SK-N-SH treated with all-trans-retinoic acid at 6 μM for 48 hours (cell line): Measurements from ENCODE around the gene TSPAN1.
A peak's percentile ranks its signal among the peaks of the same experiment; 100 is the strongest.

ENCODE experiments used
- ATAC-seq: fragments of 200-7000 bp; cut with Tn5 transposase; 3 replicates; pipeline ENCODE4 v1.9.1; 2020; ENCODE audit warnings: mild to moderate bottlenecking, moderate library complexity
- ARNTL ChIP-seq: fragments of 450-650 bp; formaldehyde crosslinking; IDR thresholded peaks from 2 replicates; pipeline ENCODE4 v1.5.0; 2020; ENCODE audit warnings: low read depth, mild to moderate bottlenecking, moderate library complexity, borderline replicate concordance
- CREB5 ChIP-seq: fragments of 250-450 bp; sonication (Bioruptor Pico); IDR thresholded peaks from 2 replicates; pipeline ENCODE4 v1.5.1; 2020; ENCODE audit warnings: low read depth, mild to moderate bottlenecking, moderate library complexity
- CSDC2 ChIP-seq: fragments of 250-450 bp; sonication (Bioruptor Pico); IDR thresholded peaks from 2 replicates; pipeline ENCODE4 v1.5.0; 2020; ENCODE audit warnings: mild to moderate bottlenecking, moderate library complexity
- CSRNP3 ChIP-seq: fragments of 250-450 bp; sonication (Bioruptor Pico); IDR thresholded peaks from 2 replicates; pipeline ENCODE4 v1.5.1; 2021; ENCODE audit warnings: mild to moderate bottlenecking, moderate library complexity
- ESRRG ChIP-seq: fragments of 250-450 bp; sonication (Bioruptor Pico); IDR thresholded peaks from 2 replicates; pipeline ENCODE4 v1.6.1; 2021; ENCODE audit warnings: mild to moderate bottlenecking
- ISL1 ChIP-seq: fragments of 250-450 bp; sonication (Bioruptor Pico); IDR thresholded peaks from 2 replicates; pipeline ENCODE4 v2.1.2; 2022; ENCODE audit warnings: mild to moderate bottlenecking, moderate library complexity
- OSR1 ChIP-seq: fragments of 250-450 bp; sonication (Bioruptor Pico); IDR thresholded peaks from 2 replicates; pipeline ENCODE4 v1.8.0; 2022; ENCODE audit warnings: moderate library complexity, mild to moderate bottlenecking, inconsistent platforms
- POU6F1 ChIP-seq: fragments of 250-450 bp; sonication (Bioruptor Pico); IDR thresholded peaks from 2 replicates; pipeline ENCODE4 v1.8.0; 2021; ENCODE audit warnings: low read depth, mild to moderate bottlenecking, moderate library complexity, borderline replicate concordance
- PPARA ChIP-seq: fragments of 250-450 bp; sonication (Bioruptor Pico); IDR thresholded peaks from 2 replicates; pipeline ENCODE4 v1.5.0; 2020; ENCODE audit warnings: mild to moderate bottlenecking, borderline replicate concordance
- RARB ChIP-seq: fragments of 250-450 bp; sonication (Bioruptor Pico); IDR thresholded peaks from 2 replicates; pipeline ENCODE4 v1.8.0; 2021; ENCODE audit warnings: mild to moderate bottlenecking, moderate library complexity
- SNAI2 ChIP-seq: fragments of 250-450 bp; sonication (Bioruptor Pico); IDR thresholded peaks from 2 replicates; pipeline ENCODE4 v1.5.0; 2020; ENCODE audit warnings: mild to moderate bottlenecking, moderate library complexity
- TCF4 ChIP-seq: fragments of 250-450 bp; sonication (Bioruptor Pico); IDR thresholded peaks from 2 replicates; pipeline ENCODE4 v1.8.0; 2021; ENCODE audit warnings: mild to moderate bottlenecking, moderate library complexity, borderline replicate concordance
- TSHZ2 ChIP-seq: fragments of 250-450 bp; sonication (Bioruptor Pico); IDR thresholded peaks from 2 replicates; pipeline ENCODE4 v1.5.0; 2020; ENCODE audit warnings: mild to moderate bottlenecking, moderate library complexity
- ZC3H10 ChIP-seq: fragments of 250-450 bp; sonication (Bioruptor Pico); IDR thresholded peaks from 2 replicates; pipeline ENCODE4 v1.5.1; 2021; ENCODE audit warnings: mild to moderate bottlenecking, moderate library complexity
- ZFP3 ChIP-seq: fragments of 250-450 bp; sonication (Bioruptor Pico); IDR thresholded peaks from 2 replicates; pipeline ENCODE4 v1.5.0; 2020; ENCODE audit warnings: mild to moderate bottlenecking, moderate library complexity
- ZNF565 ChIP-seq: fragments of 450-650 bp; formaldehyde crosslinking; conservative IDR thresholded peaks from 2 replicates; pipeline ENCODE4 v1.5.0; 2020; ENCODE audit warnings: low read depth, mild to moderate bottlenecking, moderate library complexity
- ZNF8 ChIP-seq: fragments of 450-650 bp; formaldehyde crosslinking; IDR thresholded peaks from 2 replicates; pipeline ENCODE4 v1.5.0; 2020; ENCODE audit warnings: mild to moderate bottlenecking, moderate library complexity

TSPAN1 gene

GRCh38 chr1:46169811-46170454, 5.0 kb upstream of the TSPAN1 start (continued):
- no peak for TF ChIP-seq CREB5 (CRISPR knock-in tag)
- no peak for TF ChIP-seq ZC3H10 (CRISPR knock-in tag)
- no peak for TF ChIP-seq CSRNP3 (CRISPR knock-in tag)

- ATAC-seq: no peak
- TF ChIP-seq OSR1 (no peak), ZC3H10 (CRISPR knock-in tag) (no peak)
These were observed 3.5 kb upstream of the TSPAN1 start for GRCh38 chr1:46171351-46171750.

GRCh38 chr1:46171871-46172270, 3.0 kb upstream of the TSPAN1 start:
- no peak for ATAC-seq
- TF ChIP-seq TCF4 (CRISPR knock-in tag): no peak
- no peak for TF ChIP-seq SNAI2 (CRISPR knock-in tag)
- no peak for TF ChIP-seq ZFP3 (CRISPR knock-in tag)
- TF ChIP-seq ESRRG: no peak
- no peak for TF ChIP-seq POU6F1 (CRISPR knock-in tag)
- no peak for TF ChIP-seq ZC3H10 (CRISPR knock-in tag)

GRCh38 chr1:46172321-46172720, 2.6 kb upstream of the TSPAN1 start:
- TF ChIP-seq CSDC2: no peak
- TF ChIP-seq ZFP3 (CRISPR knock-in tag): no peak
- TF ChIP-seq ISL1 (CRISPR knock-in tag): no peak
- no peak for TF ChIP-seq ZC3H10 (CRISPR knock-in tag)
- TF ChIP-seq POU6F1 (CRISPR knock-in tag): no peak
- no peak for TF ChIP-seq CREB5 (CRISPR knock-in tag)
- no peak for TF ChIP-seq ZNF8 (CRISPR knock-in tag)
- no peak for ATAC-seq

GRCh38 chr1:46173361-46173856, 1.5 kb upstream of the TSPAN1 start:
- peak; percentile 22; the same call in 2 of the 3 replicates for ATAC-seq
- TF ChIP-seq ISL1 (CRISPR knock-in tag) (no peak), ZC3H10 (CRISPR knock-in tag) (no peak), OSR1 (no peak), ZNF565 (CRISPR knock-in tag) (no peak), ARNTL (CRISPR knock-in tag) (no peak), PPARA (CRISPR knock-in tag) (no peak), ESRRG (no peak), RARB (CRISPR knock-in tag) (no peak), CREB5 (CRISPR knock-in tag) (no peak), TSHZ2 (CRISPR knock-in tag) (no peak)
- TF ChIP-seq, all 23 proteins: peak for 0
